HG03432 (cell line): Measurements from ENCODE around the gene ADAMTS14.

Experiments
- ATAC-seq: cut with Tn5 transposase; IDR thresholded peaks from one replicate; pipeline ENCODE4 v1.9.1; 2021; ENCODE audit warnings: mild to moderate bottlenecking, moderate library complexity; ENCODE audit not compliant: unreplicated experiment

Gene ADAMTS14

GRCh38 chr10:70688828-70689227 is 16.5 kb downstream of the ADAMTS14 start:
- no peak for ATAC-seq

- ATAC-seq, result no peak
Observed at GRCh38 chr10:70689661-70690060, 17.4 kb downstream of the ADAMTS14 start.

- no peak for ATAC-seq
Observed at GRCh38 chr10:70690589-70690988, 18.3 kb downstream of the ADAMTS14 start.

GRCh38 chr10:70691611-70692010 is 19.3 kb downstream of the ADAMTS14 start:
- no peak for ATAC-seq

GRCh38 chr10:70692043-70692603 is 19.8 kb downstream of the ADAMTS14 start:
- ATAC-seq, result no peak

- no peak for ATAC-seq
Observed at GRCh38 chr10:70693619-70694335, 21.5 kb downstream of the ADAMTS14 start.

GRCh38 chr10:70694418-70695141 is 22.3 kb downstream of the ADAMTS14 start:
- ATAC-seq, result no peak

- ATAC-seq, result no peak
Observed at GRCh38 chr10:70695241-70696030, 23.1 kb downstream of the ADAMTS14 start.

GRCh38 chr10:70698211-70698610 is 25.9 kb downstream of the ADAMTS14 start:
- no peak for ATAC-seq

- ATAC-seq, result no peak
Observed at GRCh38 chr10:70699063-70699658, 26.9 kb downstream of the ADAMTS14 start.

- no peak for ATAC-seq
Observed at GRCh38 chr10:70699659-70700174, 27.4 kb downstream of the ADAMTS14 start.

- no peak for ATAC-seq
Observed at GRCh38 chr10:70702190-70702763, 30.0 kb downstream of the ADAMTS14 start.

GRCh38 chr10:70704211-70704610 is 31.9 kb downstream of the ADAMTS14 start:
- ATAC-seq, result no peak

GRCh38 chr10:70705121-70705861 is 33.0 kb downstream of the ADAMTS14 start:
- no peak for ATAC-seq

GRCh38 chr10:70711177-70711576 is 38.9 kb downstream of the ADAMTS14 start:
- ATAC-seq, result no peak

GRCh38 chr10:70711911-70712310 is 39.6 kb downstream of the ADAMTS14 start:
- ATAC-seq, result no peak

- no peak for ATAC-seq
Observed at GRCh38 chr10:70714245-70714644, 41.9 kb downstream of the ADAMTS14 start.

GRCh38 chr10:70714951-70715350 is 42.6 kb downstream of the ADAMTS14 start:
- no peak for ATAC-seq
